Cerebellar cortex (tissue), 1 donor: ENCODE measurements around the gene ADAM23.
"Not testable (repeated sequence)": the region's sequence is repeated elsewhere in the genome, so short reads cannot be mapped to it uniquely, and the experiment has no call there.

Source experiments
- DNase-seq: peaks from one replicate; pipeline ENCODE4 v3.0.0-alpha.2; 2015; ENCODE audit warnings: low spot score

ADAM23 gene

GRCh38 chr2:206442833-206443734 is at the start of gene ADAM23:
Gene ADAM23, plus strand, starts transcription at chr2:206443532. Its CDS starts 335 bp downstream, at chr2:206443867.
- DNase-seq: peak; percentile 87

- no peak for DNase-seq
Measured at GRCh38 chr2:206396211-206396610, 47.1 kb upstream of the ADAM23 start.

- not testable (repeated sequence) for DNase-seq
Measured at GRCh38 chr2:206402956-206403569, 40.3 kb upstream of the ADAM23 start.

- DNase-seq: no peak
Measured at GRCh38 chr2:206408323-206409320, 34.7 kb upstream of the ADAM23 start.

GRCh38 chr2:206410714-206411113 is 32.6 kb upstream of the ADAM23 start:
- DNase-seq: no peak

GRCh38 chr2:206415618-206416243 is 27.6 kb upstream of the ADAM23 start:
- DNase-seq: no peak

- DNase-seq: no peak
Measured at GRCh38 chr2:206418968-206419367, 24.4 kb upstream of the ADAM23 start.

GRCh38 chr2:206420721-206421120 is 22.6 kb upstream of the ADAM23 start:
- no peak for DNase-seq

- DNase-seq: no peak
Measured at GRCh38 chr2:206422493-206422892, 20.8 kb upstream of the ADAM23 start.

GRCh38 chr2:206423147-206423546 is 20.2 kb upstream of the ADAM23 start:
- DNase-seq: no peak

GRCh38 chr2:206424134-206424533 is 19.2 kb upstream of the ADAM23 start:
- no peak for DNase-seq

GRCh38 chr2:206428783-206429182 is 14.5 kb upstream of the ADAM23 start:
- no peak for DNase-seq

GRCh38 chr2:206430452-206430851 is 12.9 kb upstream of the ADAM23 start:
- no peak for DNase-seq

GRCh38 chr2:206431439-206431838 is 11.9 kb upstream of the ADAM23 start:
- no peak for DNase-seq

GRCh38 chr2:206432193-206433082 is 10.9 kb upstream of the ADAM23 start:
- no peak for DNase-seq

GRCh38 chr2:206433190-206433589 is 10.1 kb upstream of the ADAM23 start:
- no peak for DNase-seq

- DNase-seq: no peak
Measured at GRCh38 chr2:206433686-206434085, 9.6 kb upstream of the ADAM23 start.

GRCh38 chr2:206435742-206436141 is 7.6 kb upstream of the ADAM23 start:
- no peak for DNase-seq

GRCh38 chr2:206438196-206438724 is 5.1 kb upstream of the ADAM23 start:
- DNase-seq: no peak

- no peak for DNase-seq
Measured at GRCh38 chr2:206442474-206442832, 879 bp upstream of the ADAM23 start.
